Prostate gland (tissue), 2 donors: Measurements from ENCODE around the gene KAZN. TPM values are rescaled to one million over a fixed set of nuclear protein-coding genes. Genes with fewer than 3 reads are reported as not detected.

Experiments
- DNase-seq: peaks from one replicate; pipeline ENCODE4 v3.0.0-alpha.2; 2019; ENCODE audit warnings: low spot score
- H3K27ac ChIP-seq, 2 donors: fragments of 200-600 bp; sonication (generic); 2 replicates each; pipeline ENCODE4 v1.5.1; 2017 to 2019
- H3K27me3 ChIP-seq: fragments of 200-600 bp; sonication (generic); replicated peaks from 2 replicates; pipeline ENCODE4 v1.5.1; 2019; ENCODE audit not compliant: insufficient read depth
- H3K36me3 ChIP-seq, 2 donors: fragments of 200-600 bp; sonication (generic); 1 replicate in 1 of 2; 2 replicates in 1 of 2; pipeline versions ENCODE4 v1.5.1 to v1.8.1; 2017 to 2019
- H3K4me1 ChIP-seq: fragments of 200-600 bp; sonication (generic); replicated peaks from 2 replicates; pipeline ENCODE4 v1.5.1; 2019
- H3K4me3 ChIP-seq, 2 donors: fragments of 200-600 bp; sonication (generic); 2 replicates each; pipeline ENCODE4 v1.5.1; 2017 to 2019
- H3K9me3 ChIP-seq: fragments of 200-600 bp; sonication (generic); 2 replicates; pipeline ENCODE4 v1.5.1; 2017
- POLR2A ChIP-seq: fragments of 450-650 bp; IDR thresholded peaks from one replicate; pipeline ENCODE4 v1.6.1; 2016; ENCODE audit warnings: antibody characterized with exemption, mild to moderate bottlenecking
- POLR2AphosphoS5 ChIP-seq: sonication (generic); formaldehyde crosslinking; IDR thresholded peaks from one replicate; pipeline ENCODE4 v1.6.1; 2017; ENCODE audit warnings: antibody characterized with exemption
- WGBS: methylation state at CpG from one replicate; pipeline ENCODE4 v1.1.5; 2018; 5-methylcytosine and 5-hydroxymethylcytosine counted together
- intact Hi-C: fragments of 100-400 bp; cut with DNase I; formaldehyde crosslinking; loops from one replicate; pipeline ENCODE4 v1.14.2; 2022
- total RNA-seq, 2 donors: library from RNA; depleted of rRNA; stranded (reverse); fragments of >200 nt; gene quantifications; one replicate each; pipeline ENCODE4 v1.1.0, GENCODE V29; 2016
- TF ChIP-seq, protein P1 (sequence below), 4 experiments: fragments of 200-600 bp in 2 of 4; fragments of 450-650 bp in 2 of 4; sonication (generic) in 2 of 4; IDR thresholded peaks; 1 replicate in 3 of 4; 2 replicates in 1 of 4; pipeline ENCODE4 v1.5.1; 2016 to 2019; ENCODE audit warnings: antibody characterized with exemption in 4 of 4, mild to moderate bottlenecking in 2 of 4, moderate library complexity in 2 of 4

KAZN gene
- total RNA-seq, 2 donors from 2014 or later: 8.3 to 12.7 TPM

DNA sequence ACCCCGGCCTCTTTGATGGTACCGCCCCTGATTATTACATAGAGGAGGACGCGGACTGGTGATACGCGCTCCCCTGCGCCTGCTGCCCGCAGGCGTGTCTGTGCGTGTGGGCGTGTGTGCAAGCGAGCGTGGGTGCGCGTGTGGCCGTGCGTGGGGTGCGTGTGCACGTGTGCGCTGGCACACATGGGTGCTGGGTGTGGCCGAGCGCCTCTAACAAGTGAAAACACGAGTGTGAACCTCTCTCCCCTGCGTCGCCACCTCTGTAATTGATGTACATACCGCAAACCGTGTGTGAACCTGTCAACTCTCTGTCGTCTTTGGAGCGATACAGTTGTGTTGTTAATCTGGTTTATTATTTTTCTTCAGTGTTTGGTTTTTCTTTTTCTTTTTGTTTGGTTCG lies 467.3 kb downstream of the KAZN start:
- H3K27ac ChIP-seq: peak overlapping the region in 1 of 2 donors; percentile 73
- no peak overlapping the region for H3K4me3 ChIP-seq
- WGBS: 91% methylated on average over 30 of the region's 30 CpGs

DNA sequence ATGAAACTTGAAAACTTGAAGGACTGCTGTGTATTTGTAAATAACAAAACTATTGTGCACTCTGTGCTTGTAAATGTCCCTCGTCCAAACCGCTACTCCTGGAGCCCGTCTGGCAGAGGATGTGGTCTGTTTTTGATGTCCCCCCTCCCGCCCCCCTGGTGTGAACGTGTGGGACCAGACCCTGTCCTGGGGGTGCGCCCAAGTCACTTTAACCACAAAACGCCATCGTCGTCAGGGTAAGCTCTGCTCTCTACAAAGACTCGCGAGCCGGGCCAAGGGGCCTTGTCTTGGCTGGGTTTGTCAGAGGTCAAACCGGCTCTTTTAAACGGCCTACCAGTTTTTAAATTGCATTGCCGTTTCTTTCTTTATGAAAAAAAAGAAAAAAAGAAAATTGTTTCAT lies 467.7 kb downstream of the KAZN start:
- no peak for DNase-seq
- intact Hi-C loops: no loop called here
- H3K36me3 ChIP-seq: no peaks in the 10 kb centered on the region
- H3K4me1 ChIP-seq: no peaks in the 10 kb centered on the region
- no peaks in the 10 kb centered on the region for H3K9me3 ChIP-seq
- 59% methylated on average over 15 of the region's 15 CpGs for WGBS
- H3K27ac ChIP-seq: peak overlapping the region; percentile 71 to 73
- TF ChIP-seq POLR2A (no peak), POLR2AphosphoS5 (no peak)
- TF ChIP-seq, protein P1, sequence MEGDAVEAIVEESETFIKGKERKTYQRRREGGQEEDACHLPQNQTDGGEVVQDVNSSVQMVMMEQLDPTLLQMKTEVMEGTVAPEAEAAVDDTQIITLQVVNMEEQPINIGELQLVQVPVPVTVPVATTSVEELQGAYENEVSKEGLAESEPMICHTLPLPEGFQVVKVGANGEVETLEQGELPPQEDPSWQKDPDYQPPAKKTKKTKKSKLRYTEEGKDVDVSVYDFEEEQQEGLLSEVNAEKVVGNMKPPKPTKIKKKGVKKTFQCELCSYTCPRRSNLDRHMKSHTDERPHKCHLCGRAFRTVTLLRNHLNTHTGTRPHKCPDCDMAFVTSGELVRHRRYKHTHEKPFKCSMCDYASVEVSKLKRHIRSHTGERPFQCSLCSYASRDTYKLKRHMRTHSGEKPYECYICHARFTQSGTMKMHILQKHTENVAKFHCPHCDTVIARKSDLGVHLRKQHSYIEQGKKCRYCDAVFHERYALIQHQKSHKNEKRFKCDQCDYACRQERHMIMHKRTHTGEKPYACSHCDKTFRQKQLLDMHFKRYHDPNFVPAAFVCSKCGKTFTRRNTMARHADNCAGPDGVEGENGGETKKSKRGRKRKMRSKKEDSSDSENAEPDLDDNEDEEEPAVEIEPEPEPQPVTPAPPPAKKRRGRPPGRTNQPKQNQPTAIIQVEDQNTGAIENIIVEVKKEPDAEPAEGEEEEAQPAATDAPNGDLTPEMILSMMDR (IDR thresholded peaks at IDR 0.05): no peak
- no peaks in the 10 kb centered on the region for H3K27me3 ChIP-seq
- H3K4me3 ChIP-seq: no peak overlapping the region

More for the DNA sequence above, 467.3 kb downstream of the KAZN start:
- no peak for DNase-seq
- TF ChIP-seq POLR2A (no peak), POLR2AphosphoS5 (no peak)
- TF ChIP-seq, protein P1 (IDR thresholded peaks at IDR 0.05): no peak
- Histone ChIP-seq H3K9me3 (no peaks in the 10 kb centered on the region), H3K27me3 (no peaks in the 10 kb centered on the region), H3K4me1 (no peaks in the 10 kb centered on the region), H3K36me3 (no peaks in the 10 kb centered on the region)
- intact Hi-C loops: no loop called here

DNA sequence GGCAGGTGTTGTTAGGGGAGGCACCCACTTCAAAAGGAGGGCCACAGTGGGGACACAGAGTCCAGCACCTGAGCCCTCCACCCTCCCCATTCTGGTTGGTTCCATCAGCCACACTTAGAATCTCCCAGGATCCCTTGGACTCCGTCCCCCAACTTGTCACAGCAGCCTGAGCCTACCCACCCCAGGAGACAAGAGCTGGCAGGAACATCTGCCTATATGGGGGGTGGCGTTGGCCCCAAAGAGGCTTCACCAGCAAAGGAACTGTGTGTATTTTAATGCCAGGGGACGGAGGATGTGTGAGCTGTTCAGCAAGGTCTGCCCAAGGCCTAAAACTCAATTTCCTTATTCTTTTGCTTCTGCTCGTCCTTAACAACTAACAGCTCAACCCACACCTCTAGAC lies 468.7 kb downstream of the KAZN start:
- Histone ChIP-seq H3K4me1 (no peaks in the 10 kb centered on the region), H3K36me3 (no peaks in the 10 kb centered on the region), H3K27ac (peak overlapping the region; percentile 71 to 73), H3K27me3 (no peaks in the 10 kb centered on the region), H3K9me3 (no peaks in the 10 kb centered on the region), H3K4me3 (no peak overlapping the region)
- WGBS: 69% methylated on average over 4 of the region's 4 CpGs
- intact Hi-C loops: no loop called here
- DNase-seq: no peak
- TF ChIP-seq POLR2AphosphoS5 (no peak), POLR2A (no peak)
- TF ChIP-seq, protein P1 (IDR thresholded peaks at IDR 0.05): no peak

DNA sequence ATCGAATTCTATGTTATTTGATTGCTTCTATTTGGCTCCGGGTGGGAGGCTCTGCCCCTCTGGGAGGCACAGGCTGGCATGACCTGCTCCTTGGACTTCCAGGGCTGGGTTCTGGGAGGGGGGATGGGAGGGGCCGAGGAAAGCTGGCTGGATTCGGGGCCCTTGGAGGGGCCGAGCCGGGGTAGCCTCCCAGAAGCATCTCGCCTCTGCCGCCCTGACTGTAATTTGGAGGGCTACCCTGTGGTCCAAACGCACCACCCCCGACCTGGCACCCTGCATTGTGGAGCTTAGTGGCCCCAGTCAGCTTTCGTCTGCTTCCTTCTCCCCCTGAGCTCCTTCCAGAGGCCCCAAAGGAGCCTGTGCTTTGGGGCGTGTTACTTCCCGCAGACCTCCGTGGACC lies 469.7 kb downstream of the KAZN start:
- no peaks in the 10 kb centered on the region for H3K4me1 ChIP-seq
- no peaks in the 10 kb centered on the region for H3K36me3 ChIP-seq
- no peaks in the 10 kb centered on the region for H3K9me3 ChIP-seq
- H3K27me3 ChIP-seq: no peaks in the 10 kb centered on the region
- H3K4me3 ChIP-seq: no peak overlapping the region
- no peak for DNase-seq
- H3K27ac ChIP-seq: peak overlapping the region; percentile 64 to 75
- TF ChIP-seq POLR2AphosphoS5: no peak
- WGBS: 89% methylated on average over 14 of the region's 14 CpGs
- intact Hi-C loops: no loop called here

DNA sequence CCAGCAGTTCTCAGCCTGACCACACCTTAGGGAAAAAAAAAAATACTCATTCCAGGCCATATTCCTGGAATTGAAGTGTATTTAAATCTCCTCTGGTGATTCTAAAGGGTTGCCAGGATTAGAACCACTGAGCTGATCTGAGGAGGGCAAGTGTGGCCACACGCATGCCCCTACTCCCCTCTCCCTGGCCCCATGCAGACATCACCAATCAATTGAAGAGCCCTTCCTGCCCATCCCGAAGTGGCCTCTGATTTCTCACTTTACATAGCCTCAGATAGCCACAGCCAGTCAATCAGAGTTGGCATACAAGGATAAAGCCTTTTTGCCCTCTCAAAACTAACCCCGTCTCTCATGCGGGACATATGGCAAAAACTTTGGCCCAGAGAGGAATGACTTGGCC lies 470.5 kb downstream of the KAZN start:
- H3K9me3 ChIP-seq: no peaks in the 10 kb centered on the region
- no peaks in the 10 kb centered on the region for H3K36me3 ChIP-seq
- H3K4me1 ChIP-seq: no peaks in the 10 kb centered on the region
- no peaks in the 10 kb centered on the region for H3K27me3 ChIP-seq
- WGBS: 86% methylated on average over 4 of the region's 4 CpGs
- peak overlapping the region in 1 of 2 donors; percentile 75 for H3K27ac ChIP-seq
- TF ChIP-seq POLR2AphosphoS5: no peak
- TF ChIP-seq POLR2A: no peak
- TF ChIP-seq, protein P1 (IDR thresholded peaks at IDR 0.05): no peak
- no peak for DNase-seq
- no peak overlapping the region for H3K4me3 ChIP-seq
- intact Hi-C loops: no loop called here
